Stomach smooth muscle (tissue), 2 donors: Measurements from ENCODE around the gene USP10.

Experiments used
- H3K27ac ChIP-seq: one replicate; pipeline ENCODE4 v1.7.0; 2013; ENCODE audit warnings: mild to moderate bottlenecking, low read length, inconsistent platforms
- H3K27me3 ChIP-seq, 2 donors: one replicate each; pipeline ENCODE4 v1.7.0; 2013; ENCODE audit warnings: low read length in 2 of 2; ENCODE audit not compliant: insufficient read depth in 2 of 2, control insufficient read depth in 1 of 2
- H3K36me3 ChIP-seq, 2 donors: one replicate each; pipeline ENCODE4 v1.7.0; 2013; ENCODE audit warnings: low read length in 2 of 2; ENCODE audit not compliant: control insufficient read depth in 2 of 2, insufficient read depth in 2 of 2
- H3K4me1 ChIP-seq: one replicate; pipeline ENCODE4 v1.7.0; 2013; ENCODE audit warnings: low read length; ENCODE audit not compliant: control insufficient read depth, insufficient read depth
- H3K4me3 ChIP-seq, 2 donors: one replicate each; pipeline ENCODE4 v1.7.0; 2013; ENCODE audit warnings: low read length in 2 of 2
- H3K9ac ChIP-seq, 2 donors: one replicate each; pipeline ENCODE4 v1.7.0; 2013; ENCODE audit warnings: low read length in 2 of 2, mild to moderate bottlenecking in 1 of 2
- H3K9me3 ChIP-seq, 2 donors: one replicate each; pipeline ENCODE4 v1.7.0; 2013; ENCODE audit warnings: low read length in 2 of 2; ENCODE audit not compliant: control insufficient read depth in 2 of 2
- donor health status: healthy.
- donor health status: Pancreatic carcinoma.

Gene USP10

GRCh38 chr16:84700446-84701300 is 873 bp downstream of the USP10 start:
- Histone ChIP-seq H3K4me1 (peaks cover 12% of the 10 kb centered on the region), H3K9me3 (no peaks in the 10 kb centered on the region), H3K9ac (peak overlapping the region; percentile 66 to 75)

GRCh38 chr16:84703681-84704080 is 3.9 kb downstream of the USP10 start:
- Histone ChIP-seq H3K9ac (no peak overlapping the region), H3K27ac (no peak overlapping the region), H3K4me1 (peaks cover 12% of the 10 kb centered on the region)

More at GRCh38 chr16:84700446-84701300, 873 bp downstream of the USP10 start:
- H3K4me3 ChIP-seq, result peak overlapping the region; percentile 77 to 86
- no peaks in the 10 kb centered on the region for H3K27me3 ChIP-seq
- no peaks in the 10 kb centered on the region for H3K36me3 ChIP-seq
- H3K27ac ChIP-seq, result no peak overlapping the region

GRCh38 chr16:84704253-84704652 is 4.5 kb downstream of the USP10 start:
- Histone ChIP-seq H3K27me3 (no peaks in the 10 kb centered on the region), H3K9ac (no peak overlapping the region), H3K27ac (no peak overlapping the region), H3K4me3 (no peak overlapping the region), H3K36me3 (no peaks in the 10 kb centered on the region), H3K9me3 (no peaks in the 10 kb centered on the region), H3K4me1 (peaks cover 13% of the 10 kb centered on the region)

More at GRCh38 chr16:84703681-84704080, 3.9 kb downstream of the USP10 start:
- Histone ChIP-seq H3K9me3 (no peaks in the 10 kb centered on the region), H3K36me3 (no peaks in the 10 kb centered on the region), H3K27me3 (no peaks in the 10 kb centered on the region), H3K4me3 (no peak overlapping the region)

- no peak overlapping the region for H3K9ac ChIP-seq
- peaks cover 0 to 2% of the 10 kb centered on the region in 2 donors for H3K36me3 ChIP-seq
- no peaks in the 10 kb centered on the region for H3K9me3 ChIP-seq
- peaks cover 9% of the 10 kb centered on the region for H3K4me1 ChIP-seq
- H3K4me3 ChIP-seq, result no peak overlapping the region
- no peaks in the 10 kb centered on the region for H3K27me3 ChIP-seq
- H3K27ac ChIP-seq, result no peak overlapping the region
Measured at GRCh38 chr16:84706856-84707255, 7.1 kb downstream of the USP10 start.

GRCh38 chr16:84709609-84710008 is 9.8 kb downstream of the USP10 start:
- Histone ChIP-seq H3K36me3 (peaks cover 0 to 4% of the 10 kb centered on the region in 2 donors), H3K4me3 (no peak overlapping the region), H3K27ac (no peak overlapping the region), H3K27me3 (no peaks in the 10 kb centered on the region), H3K4me1 (peaks cover 9% of the 10 kb centered on the region), H3K9ac (no peak overlapping the region), H3K9me3 (no peaks in the 10 kb centered on the region)

DNA sequence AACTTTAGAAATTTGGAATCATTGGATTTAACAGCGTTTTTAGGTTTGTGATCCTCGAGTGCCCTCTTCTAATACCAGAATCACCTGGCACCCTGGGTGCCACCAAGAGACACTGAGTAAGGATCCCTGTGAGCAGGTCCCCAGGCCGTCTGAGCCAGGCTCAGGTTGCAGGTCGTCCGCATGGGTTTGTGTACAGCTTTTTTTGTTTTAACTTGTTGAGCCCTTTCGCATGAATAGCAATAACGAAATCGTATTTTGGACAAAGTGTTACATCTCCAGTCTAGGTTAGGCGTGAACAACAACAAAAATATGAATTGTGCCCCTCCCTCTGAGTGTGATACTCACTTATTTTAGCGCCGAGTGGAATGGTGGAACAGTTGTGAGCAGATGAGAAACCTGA is 10.9 kb downstream of the USP10 start:
- Histone ChIP-seq H3K9ac (no peak overlapping the region), H3K27me3 (no peaks in the 10 kb centered on the region), H3K27ac (no peak overlapping the region), H3K9me3 (no peaks in the 10 kb centered on the region), H3K36me3 (peaks cover 0 to 4% of the 10 kb centered on the region in 2 donors), H3K4me3 (no peak overlapping the region), H3K4me1 (peaks cover 7% of the 10 kb centered on the region)

DNA sequence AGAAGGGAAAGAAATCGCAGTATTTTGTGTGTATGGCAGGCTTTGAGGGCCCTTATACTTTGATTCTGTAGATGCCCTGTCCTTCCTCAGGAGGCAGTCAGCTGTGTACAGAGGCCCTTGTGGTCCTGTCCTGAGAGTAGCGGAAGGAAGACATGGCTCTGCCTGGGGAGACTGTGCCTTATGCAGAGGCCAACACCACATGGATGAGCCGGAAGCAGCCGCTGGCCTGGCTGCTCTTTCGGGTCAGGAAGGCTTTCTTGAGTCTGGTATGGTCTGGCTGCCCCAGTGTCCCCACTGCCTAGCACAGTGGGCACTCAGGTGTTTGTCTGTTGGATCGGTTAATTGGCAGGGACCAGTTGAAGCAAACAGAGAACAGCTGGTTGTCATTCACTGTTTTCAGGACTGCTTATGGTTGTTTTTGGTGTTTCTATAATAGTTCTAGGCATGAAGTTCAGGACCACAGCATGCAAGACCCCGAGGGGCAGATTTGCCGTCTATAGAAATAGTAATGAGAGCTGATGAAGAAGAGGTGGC is 12.4 kb downstream of the USP10 start:
- Histone ChIP-seq H3K9ac (no peak overlapping the region), H3K4me1 (peaks cover 7% of the 10 kb centered on the region), H3K9me3 (no peaks in the 10 kb centered on the region), H3K27ac (no peak overlapping the region), H3K36me3 (peaks cover 0 to 12% of the 10 kb centered on the region in 2 donors), H3K27me3 (no peaks in the 10 kb centered on the region), H3K4me3 (no peak overlapping the region)

GRCh38 chr16:84712801-84713775 is 13.3 kb downstream of the USP10 start:
- no peak overlapping the region for H3K9ac ChIP-seq
- no peak overlapping the region for H3K27ac ChIP-seq
- no peaks in the 10 kb centered on the region for H3K9me3 ChIP-seq
- H3K27me3 ChIP-seq, result no peaks in the 10 kb centered on the region
- peaks cover 7% of the 10 kb centered on the region for H3K4me1 ChIP-seq
- no peak overlapping the region for H3K4me3 ChIP-seq
- peaks cover 0 to 12% of the 10 kb centered on the region in 2 donors for H3K36me3 ChIP-seq

GRCh38 chr16:84714028-84714427 is 14.2 kb downstream of the USP10 start:
- peaks cover 5% of the 10 kb centered on the region for H3K4me1 ChIP-seq
- no peaks in the 10 kb centered on the region for H3K27me3 ChIP-seq
- H3K36me3 ChIP-seq, result peaks cover 0 to 12% of the 10 kb centered on the region in 2 donors
- no peaks in the 10 kb centered on the region for H3K9me3 ChIP-seq
- no peak overlapping the region for H3K4me3 ChIP-seq
- no peak overlapping the region for H3K27ac ChIP-seq
- no peak overlapping the region for H3K9ac ChIP-seq

DNA sequence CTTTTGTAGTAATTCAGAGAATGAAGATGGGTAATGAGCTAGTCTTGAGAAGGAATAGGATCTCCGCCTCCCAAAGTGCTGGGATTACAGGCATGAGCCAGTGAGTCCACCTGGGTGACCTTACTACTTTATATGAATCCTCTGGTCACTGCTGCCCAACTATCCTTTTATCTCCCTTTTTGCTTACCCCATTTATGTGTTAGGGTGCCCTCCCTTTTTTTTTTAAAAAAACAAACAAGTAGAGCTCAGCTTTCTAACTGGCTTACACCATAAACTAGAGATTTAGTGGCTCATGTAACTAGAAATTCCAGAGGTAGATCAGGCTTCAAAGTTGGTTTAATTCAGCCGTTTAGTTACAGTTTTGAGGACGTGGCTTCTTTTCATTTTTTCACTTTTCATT is 15.6 kb downstream of the USP10 start:
- peaks cover 0 to 12% of the 10 kb centered on the region in 2 donors for H3K36me3 ChIP-seq
- H3K27me3 ChIP-seq, result no peaks in the 10 kb centered on the region
- no peaks in the 10 kb centered on the region for H3K9me3 ChIP-seq
- no peak overlapping the region for H3K27ac ChIP-seq
- no peak overlapping the region for H3K4me3 ChIP-seq
- no peak overlapping the region for H3K9ac ChIP-seq
- H3K4me1 ChIP-seq, result no peaks in the 10 kb centered on the region
